Lower leg skin (tissue), 4 donors: ENCODE data around the gene PCNP. TPM values are rescaled to one million over a fixed set of nuclear protein-coding genes. Genes with fewer than 3 reads are reported as not detected.

ENCODE experiments used
- DNase-seq, 2 donors: peaks; one replicate each; pipeline ENCODE4 v3.0.0-alpha.2; 2019; ENCODE audit warnings: low spot score in 2 of 2
- H3K4me3 ChIP-seq: fragments of 200-600 bp; sonication (generic); 2 replicates; pipeline ENCODE4 v1.5.1; 2017; ENCODE audit warnings: mild to moderate bottlenecking, low read depth; ENCODE audit not compliant: poor library complexity, severe bottlenecking
- CTCF ChIP-seq, 3 donors: fragments of 450-650 bp; IDR thresholded peaks; one replicate each; pipeline ENCODE4 v1.5.1; 2016; ENCODE audit warnings: antibody characterized with exemption in 3 of 3, mild to moderate bottlenecking in 3 of 3, moderate library complexity in 2 of 3
- POLR2A ChIP-seq, 2 donors: fragments of 450-650 bp; IDR thresholded peaks; one replicate each; pipeline ENCODE4 v1.6.1; 2016 to 2017; ENCODE audit warnings: antibody characterized with exemption in 2 of 2, mild to moderate bottlenecking in 1 of 2, moderate library complexity in 1 of 2
- WGBS, 2 donors: methylation state at CpG; one replicate each; pipeline ENCODE4 v1.1.5; 2018; 5-methylcytosine and 5-hydroxymethylcytosine counted together
- intact Hi-C: fragments of 100-400 bp; cut with DNase I; formaldehyde crosslinking; loops from one replicate; pipeline ENCODE4 v1.15.0; 2023; ENCODE audit warnings: low total_unique reads
- total RNA-seq, 4 donors: library from RNA; depleted of rRNA; stranded (reverse); fragments of >200 nt; gene quantifications; one replicate each; pipeline ENCODE4 v1.1.0, GENCODE V29; 2016

The PCNP gene
- total RNA-seq, 4 donors from 2014 or later: 55.3 to 73.8 (median 61.0) TPM

GRCh38 chr3:101643009-101643844, 69.2 kb downstream of the PCNP start:
- no peak overlapping the region for H3K4me3 ChIP-seq
- DNase-seq: peak in 1 of 2 donors; percentile 67
- intact Hi-C loops: no loop called here
- WGBS, 2 donors: 81 to 82% methylated on average over 8 of the region's 8 CpGs
- TF ChIP-seq POLR2A (IDR thresholded peaks at IDR 0.05) (no peak), CTCF (IDR thresholded peaks at IDR 0.05) (no peak)

Other genes starting within 250 kb of the PCNP start
- 10 to 100 TPM; 13.2 to 18.3 (median 15.8) TPM for gene SENP7, start 61.0 kb upstream of the PCNP start, total RNA-seq
- gene TRMT10C, start 12.3 kb upstream of the PCNP start, total RNA-seq: 10 to 100 TPM; 14.3 to 22.3 (median 20.4) TPM
- gene ZBTB11, start 103.0 kb downstream of the PCNP start, total RNA-seq: 10 to 100 TPM; 22.1 to 34.2 (median 26.7) TPM
- 1,000 to 10,000 TPM in 3 of 4 donors, 100 to 1,000 TPM in 1; 995 to 1,453 (median 1,259) TPM for gene RPL24, start 112.5 kb downstream of the PCNP start, total RNA-seq
- 1 to 10 TPM; 6.5 to 8.3 (median 7.4) TPM for gene CEP97, start 150.4 kb downstream of the PCNP start, total RNA-seq
- 1 to 10 TPM; 2.0 to 5.6 (median 2.7) TPM for gene NXPE3, start 205.0 kb downstream of the PCNP start, total RNA-seq